H1 (cell line): ENCODE measurements around the gene GIPC1. TPM values are rescaled to one million over a fixed set of nuclear protein-coding genes. Genes with fewer than 3 reads are reported as not detected.

Source experiments
- CTCF ChIA-PET: fragments of 300-600 bp; sonication (Branson Sonifier 250); formaldehyde crosslinking; loops from one replicate; lab custom pipeline; 2021; ENCODE audit not compliant: partially characterized antibody; lab: Charles Lee
- POLR2A ChIA-PET: fragments of 300-600 bp; sonication (Branson Sonifier 250); formaldehyde crosslinking; loops from one replicate; lab custom pipeline; 2021; ENCODE audit warnings: inconsistent platforms; ENCODE audit not compliant: partially characterized antibody; lab: Charles Lee
- DNase-seq, 2 experiments: peaks; one replicate each; pipeline versions ENCODE4 v3.0.0 to v3.0.0-alpha.2; 2010 to 2022; ENCODE audit warnings: low spot score in 2 of 2, low read depth in 1 of 2, mixed read lengths in 1 of 2
- FAIRE-seq: peaks from 2 replicates; lab custom pipeline; 2011; peaks lifted over from hg19 to GRCh38; lab: Jason Lieb, UNC
- H2AFZ ChIP-seq: 2 replicates; pipeline ENCODE4 v1.8.1; 2012; ENCODE audit warnings: low read length, inconsistent platforms
- H2AK5ac ChIP-seq: 2 replicates; pipeline ENCODE4 v1.6.1; 2013; ENCODE audit warnings: low read depth, low read length
- H2BK120ac ChIP-seq: replicated peaks from 2 replicates; pipeline ENCODE3; 2013; ENCODE audit warnings: low read depth, low read length, inconsistent platforms
- H2BK12ac ChIP-seq: 2 replicates; pipeline ENCODE4 v1.6.1; 2013; ENCODE audit warnings: low read depth, low read length
- H2BK15ac ChIP-seq: 2 replicates; pipeline ENCODE4 v1.6.1; 2013; ENCODE audit warnings: low read length
- H2BK20ac ChIP-seq: 2 replicates; pipeline ENCODE4 v1.6.1; 2013; ENCODE audit warnings: low read length
- H2BK5ac ChIP-seq: 2 replicates; pipeline ENCODE4 v1.6.1; 2013; ENCODE audit warnings: low read depth, low read length
- H3K14ac ChIP-seq: 2 replicates; pipeline ENCODE4 v1.6.1; 2013; ENCODE audit warnings: inconsistent platforms; ENCODE audit not compliant: insufficient read length
- H3K18ac ChIP-seq: 2 replicates; pipeline ENCODE4 v1.6.1; 2013; ENCODE audit warnings: low read length; ENCODE audit errors: extremely low read depth
- H3K23ac ChIP-seq: 2 replicates; pipeline ENCODE4 v1.6.1; 2013; ENCODE audit warnings: inconsistent platforms; ENCODE audit not compliant: insufficient read length
- H3K23me2 ChIP-seq: 2 replicates; pipeline ENCODE4 v1.6.1; 2013; ENCODE audit warnings: low read depth, low read length
- H3K27ac ChIP-seq: 2 replicates; pipeline ENCODE4 v1.6.1; 2011; ENCODE audit warnings: low read depth, low read length, inconsistent platforms
- H3K27me3 ChIP-seq, 4 experiments: replicated peaks in 1 of 4; 1 replicate in 1 of 4; 2 replicates in 3 of 4; pipeline versions ENCODE4 v1.6.1 to v1.8.1; 2011 to 2013; ENCODE audit warnings: low read length in 3 of 4, mild to moderate bottlenecking in 3 of 4, inconsistent platforms in 2 of 4, mixed read lengths in 2 of 4, moderate library complexity in 1 of 4; ENCODE audit not compliant: control insufficient read depth in 3 of 4, insufficient read depth in 3 of 4; ENCODE audit errors: extremely low read depth in 1 of 4
- H3K36me3 ChIP-seq, 4 experiments: 2 replicates each; pipeline versions ENCODE4 v1.6.1 to v1.8.1; 2011 to 2013; ENCODE audit warnings: mild to moderate bottlenecking in 4 of 4, low read length in 3 of 4, moderate library complexity in 2 of 4, control low read depth in 1 of 4, inconsistent platforms in 1 of 4; ENCODE audit not compliant: insufficient read depth in 4 of 4, control insufficient read depth in 2 of 4
- H3K4ac ChIP-seq: replicated peaks from 2 replicates; pipeline ENCODE3; 2013; ENCODE audit warnings: low read length, low read depth, mixed read lengths, inconsistent platforms; ENCODE audit not compliant: insufficient read length
- H3K4me1 ChIP-seq, 4 experiments: replicated peaks in 1 of 4; 1 replicate in 1 of 4; 2 replicates in 3 of 4; pipeline versions ENCODE4 v1.6.1 to v1.8.1; 2011 to 2013; ENCODE audit warnings: low read length in 3 of 4, inconsistent platforms in 2 of 4, mixed read lengths in 1 of 4; ENCODE audit not compliant: insufficient read depth in 4 of 4, control insufficient read depth in 3 of 4
- H3K4me2 ChIP-seq, 2 experiments: 2 replicates each; pipeline versions ENCODE4 v1.6.1 to v1.8.1; 2011 to 2013; ENCODE audit warnings: low read depth in 2 of 2, low read length in 2 of 2, control low read depth in 1 of 2, inconsistent platforms in 1 of 2, mild to moderate bottlenecking in 1 of 2; ENCODE audit not compliant: insufficient read depth in 1 of 2
- H3K4me3 ChIP-seq, 4 experiments: fragments of 200-600, 300-600 bp in 1 of 4; sonication (generic), shearing (Covaris generic), sonication (Bioruptor Twin) in 1 of 4; 2 replicates each; pipeline versions ENCODE4 v1.5.1 to v1.8.1; 2011 to 2016; ENCODE audit warnings: low read length in 4 of 4, low read depth in 3 of 4, control low read depth in 2 of 4, inconsistent platforms in 2 of 4, mild to moderate bottlenecking in 2 of 4, mixed read lengths in 1 of 4, moderate library complexity in 1 of 4; ENCODE audit not compliant: insufficient read depth in 2 of 4; ENCODE audit errors: extremely low read depth in 1 of 4
- H3K56ac ChIP-seq: replicated peaks from 2 replicates; pipeline ENCODE3; 2013; ENCODE audit warnings: low read depth, mild to moderate bottlenecking, mixed read lengths, low read length, inconsistent platforms; ENCODE audit not compliant: insufficient read length
- H3K79me1 ChIP-seq: 2 replicates; pipeline ENCODE4 v1.6.1; 2013; ENCODE audit warnings: low read depth, low read length, control low read depth
- H3K79me2 ChIP-seq, 2 experiments: 2 replicates each; pipeline versions ENCODE4 v1.6.1 to v1.8.1; 2012 to 2013; ENCODE audit warnings: low read length in 2 of 2, mild to moderate bottlenecking in 2 of 2, inconsistent platforms in 1 of 2; ENCODE audit not compliant: insufficient read depth in 2 of 2, control insufficient read depth in 1 of 2
- H3K9ac ChIP-seq, 4 experiments: replicated peaks in 1 of 4; 1 replicate in 1 of 4; 2 replicates in 3 of 4; pipeline versions ENCODE4 v1.6.1 to v1.8.1; 2011 to 2013; ENCODE audit warnings: low read depth in 3 of 4, low read length in 3 of 4, control low read depth in 2 of 4, mild to moderate bottlenecking in 2 of 4, moderate library complexity in 2 of 4, inconsistent platforms in 1 of 4; ENCODE audit errors: extremely low read depth in 1 of 4
- H3K9me3 ChIP-seq, 2 experiments: 2 replicates each; pipeline versions ENCODE4 v1.6.1 to v1.8.1; 2012 to 2013; ENCODE audit warnings: mild to moderate bottlenecking in 2 of 2, moderate library complexity in 2 of 2, control low read depth in 1 of 2, inconsistent platforms in 1 of 2, low read depth in 1 of 2, low read length in 1 of 2, mixed read lengths in 1 of 2; ENCODE audit not compliant: insufficient read depth in 2 of 2
- H4K20me1 ChIP-seq, 2 experiments: replicated peaks in 1 of 2; 2 replicates each; pipeline versions ENCODE3 to v1.8.1; 2011 to 2013; ENCODE audit warnings: inconsistent platforms in 2 of 2, low read length in 2 of 2, mild to moderate bottlenecking in 1 of 2; ENCODE audit not compliant: insufficient read depth in 2 of 2, control insufficient read depth in 1 of 2
- H4K5ac ChIP-seq: 2 replicates; pipeline ENCODE4 v1.6.1; 2013; ENCODE audit warnings: low read length, low read depth, mixed read lengths, inconsistent platforms; ENCODE audit not compliant: insufficient read length
- H4K8ac ChIP-seq: 2 replicates; pipeline ENCODE4 v1.8.0; 2013; ENCODE audit warnings: mild to moderate bottlenecking, moderate library complexity, low read length, inconsistent platforms; ENCODE audit not compliant: insufficient read depth; ENCODE audit errors: extremely low read depth
- H4K91ac ChIP-seq: replicated peaks from 2 replicates; pipeline ENCODE3; 2013; ENCODE audit warnings: low read length, mixed read lengths, inconsistent platforms; ENCODE audit not compliant: insufficient read length
- BCL11A ChIP-seq, 2 experiments: IDR thresholded peaks; one replicate each; pipeline ENCODE4 v1.6.1; 2011; ENCODE audit warnings: low read depth in 2 of 2, low read length in 2 of 2, mild to moderate bottlenecking in 2 of 2
- BRCA1 ChIP-seq: IDR thresholded peaks from 2 replicates; pipeline ENCODE4 v1.6.1; 2012; ENCODE audit warnings: low read depth, low read length, improper control_type of control experiment
- CHD1 ChIP-seq: IDR thresholded peaks from 2 replicates; pipeline ENCODE4 v1.6.1; 2012; ENCODE audit warnings: low read depth, low read length, improper control_type of control experiment
- E2F6 ChIP-seq: IDR thresholded peaks from 2 replicates; pipeline ENCODE4 v1.6.1; 2012; ENCODE audit warnings: inconsistent platforms
- EP300 ChIP-seq, 2 experiments: IDR thresholded peaks; 1 replicate in 1 of 2; 2 replicates in 1 of 2; pipeline ENCODE4 v1.6.1; 2011 to 2012; ENCODE audit warnings: low read depth in 2 of 2, low read length in 2 of 2, mild to moderate bottlenecking in 2 of 2, borderline replicate concordance in 1 of 2, inconsistent platforms in 1 of 2, moderate library complexity in 1 of 2
- GABPA ChIP-seq: IDR thresholded peaks from 2 replicates; pipeline ENCODE4 v1.6.1; 2011; ENCODE audit warnings: mild to moderate bottlenecking, low read length, moderate library complexity, borderline replicate concordance; ENCODE audit not compliant: insufficient read depth
- JUN ChIP-seq: IDR thresholded peaks from 2 replicates; pipeline ENCODE4 v1.6.1; 2011; ENCODE audit warnings: low read depth, mild to moderate bottlenecking, improper control_type of control experiment, low read length
- JUND ChIP-seq: IDR thresholded peaks from 2 replicates; pipeline ENCODE4 v1.6.1; 2011; ENCODE audit warnings: mild to moderate bottlenecking, improper control_type of control experiment, low read length
- KDM1A ChIP-seq: fragments of 200-600, 300-600 bp; sonication (generic); IDR thresholded peaks from 2 replicates; pipeline ENCODE4 v1.7.1; 2016; ENCODE audit warnings: mild to moderate bottlenecking, low read length, borderline replicate concordance
- NANOG ChIP-seq: IDR thresholded peaks from 2 replicates; pipeline ENCODE4 v1.6.1; 2011; ENCODE audit warnings: low read length, low read depth, mild to moderate bottlenecking, inconsistent platforms; ENCODE audit not compliant: insufficient read depth, poor library complexity, severe bottlenecking
- SUZ12 ChIP-seq: fragments of 200-600 bp; sonication (generic); IDR thresholded peaks from 2 replicates; pipeline ENCODE4 v1.6.1; 2012; ENCODE audit warnings: mild to moderate bottlenecking, inconsistent platforms, low read length, moderate library complexity, mixed read lengths
- WGBS, 2 experiments: shearing (Covaris generic) in 1 of 2; methylation state at CpG; one replicate each; pipeline versions ENCODE4 v1.1.6 to v1.1.7; 2013 to 2015; ENCODE audit warnings: low lambda C conversion rate in 2 of 2, mixed read lengths in 2 of 2, inconsistent platforms in 1 of 2, low coverage in 1 of 2, missing lambda C conversion rate in 1 of 2; ENCODE audit not compliant: insufficient replicate concordance in 2 of 2, insufficient coverage in 1 of 2, insufficient read length in 1 of 2; ENCODE audit errors: extremely low coverage in 1 of 2, missing lambda C conversion rate in 1 of 2; 5-methylcytosine and 5-hydroxymethylcytosine counted together
- polyA plus RNA-seq, 7 experiments: library from polyadenylated mRNA; depleted of rRNA in 3 of 7; stranded (reverse) in 5 of 7; unstranded in 2 of 7; fragments of >200 nt in 5 of 7; fragments of 200-250 nt in 2 of 7; gene quantifications; 1 replicate in 5 of 7; 2 replicates in 1 of 7; 4 replicates in 1 of 7; pipeline versions ENCODE4 v1.2.1 to v1.2.3, GENCODE V29; 2011 to 2013; ENCODE audit warnings: missing spikeins in 2 of 7, mixed read lengths in 2 of 7
- total RNA-seq: library from RNA; stranded (reverse); fragmentation: NEBNext Ultra II Directional; extraction: Animal tissue kit (Norgen Biotek cat#: 25700); gene quantifications from 2 replicates; pipeline ENCODE4 v1.2.1, GENCODE V29; 2021

Gene GIPC1
- total and polyA plus RNA-seq, 2 of the 8 experiments (the other 6 are each of a cell fraction or from before 2014, with no cell fraction given) = 65.6 to 72.0 TPM

- peaks cover 0 to 11% (median 6%) of the 10 kb centered on the region in 4 experiments; a peak in 5 of 8 replicates for H3K36me3 ChIP-seq
- no peak for FAIRE-seq
- TF ChIP-seq CHD1 (no peak), KDM1A (no peak), BCL11A (IDR thresholded peaks at IDR 0.05; ENCODE audit: low read depth in 2 of 2, low read length in 2 of 2) (no peak), BRCA1 (no peak), EP300 (IDR thresholded peaks at IDR 0.05; ENCODE audit: borderline replicate concordance in 1 of 2, low read depth in 2 of 2, low read length in 2 of 2) (no peak), NANOG (no peak), JUND (no peak), E2F6 (no peak), SUZ12 (no peak), GABPA (no peak), JUN (no peak)
These were observed 25.7 kb downstream of the GIPC1 start for GRCh38 chr19:14470031-14470876.

More at GRCh38 chr19:14470031-14470876, 25.7 kb downstream of the GIPC1 start:
- Histone ChIP-seq H3K79me2 (no peaks in the 10 kb centered on the region), H3K27ac (no peak overlapping the region), H3K27me3 (no peaks in the 10 kb centered on the region), H3K14ac (no peak overlapping the region), H2BK120ac (no peak overlapping the region), H3K23me2 (peaks cover 4% of the 10 kb centered on the region), H3K4me3 (no peak overlapping the region), H3K4ac (no peak overlapping the region), H3K4me2 (no peak overlapping the region), H4K5ac (no peak overlapping the region), H2BK20ac (no peak overlapping the region), H2AFZ (no peak overlapping the region), H3K4me1 (peaks cover 0 to 12% (median 10%) of the 10 kb centered on the region in 4 experiments; a peak in 6 of 7 replicates), H2BK15ac (no peak overlapping the region), H3K18ac (no peak overlapping the region), H2BK12ac (no peak overlapping the region), H4K8ac (no peak overlapping the region; the same call in 1 of the 2 replicates), H3K9me3 (no peaks in the 10 kb centered on the region), H3K56ac (no peak overlapping the region), H3K79me1 (no peaks in the 10 kb centered on the region), H3K9ac (no peak overlapping the region), H2BK5ac (no peak overlapping the region), H2AK5ac (no peak overlapping the region), H4K91ac (no peak overlapping the region), H4K20me1 (peaks cover 0 to 5% of the 10 kb centered on the region in 2 experiments), H3K23ac (no peak overlapping the region)
- WGBS, 2 experiments = 91% methylated on average over 26 of the region's 32 CpGs; no CpG with 5 or more reads in 1 of the 2 experiments
- no peak for DNase-seq
- CTCF ChIA-PET = interaction anchor here (0.6 to 0.7 kb wide), 2 partner anchors 24 to 747 kb away, joined by 3 read pairs; no protein-coding TSS in a partner anchor
- POLR2A ChIA-PET = interaction anchor here (0.7 to 0.9 kb wide), 2 partner anchors 11 to 84 kb away, joined by 3 read pairs; no protein-coding TSS in a partner anchor
